GM19438 (cell line): ENCODE data around the gene CFAP61.
A peak's percentile ranks its signal among the peaks of the same experiment; 100 is the strongest.
"Not testable (repeated sequence)": the region's sequence is repeated elsewhere in the genome, so short reads cannot be mapped to it uniquely, and the experiment has no call there.

Experiments used
- ATAC-seq: cut with Tn5 transposase; IDR thresholded peaks from one replicate; pipeline ENCODE4 v1.9.1; 2021; ENCODE audit warnings: low read depth; ENCODE audit not compliant: unreplicated experiment

The CFAP61 gene

GRCh38 chr20:20312562-20312961, 260.2 kb downstream of the CFAP61 start:
- ATAC-seq = no peak

DNA sequence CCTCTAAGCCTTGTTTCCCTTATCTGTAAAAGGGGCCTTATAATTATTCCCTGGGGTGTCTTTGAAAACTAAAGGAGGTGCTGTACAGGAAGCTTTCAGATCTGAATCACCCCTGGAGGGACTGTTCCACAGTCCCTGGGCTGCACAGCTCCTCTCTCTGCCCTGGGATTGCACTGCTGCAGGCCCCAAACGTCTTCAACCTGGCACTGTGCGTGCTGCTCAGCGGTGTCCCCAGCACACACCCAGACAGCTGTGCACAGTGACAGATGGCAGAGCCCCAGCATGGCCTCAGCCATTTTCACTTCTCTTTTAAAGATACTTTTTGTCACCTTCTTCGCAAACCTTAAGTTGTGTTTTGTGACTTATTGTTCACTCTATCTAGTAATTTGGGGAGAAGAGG, 264.9 kb downstream of the CFAP61 start:
- peak; percentile 81 for ATAC-seq

DNA sequence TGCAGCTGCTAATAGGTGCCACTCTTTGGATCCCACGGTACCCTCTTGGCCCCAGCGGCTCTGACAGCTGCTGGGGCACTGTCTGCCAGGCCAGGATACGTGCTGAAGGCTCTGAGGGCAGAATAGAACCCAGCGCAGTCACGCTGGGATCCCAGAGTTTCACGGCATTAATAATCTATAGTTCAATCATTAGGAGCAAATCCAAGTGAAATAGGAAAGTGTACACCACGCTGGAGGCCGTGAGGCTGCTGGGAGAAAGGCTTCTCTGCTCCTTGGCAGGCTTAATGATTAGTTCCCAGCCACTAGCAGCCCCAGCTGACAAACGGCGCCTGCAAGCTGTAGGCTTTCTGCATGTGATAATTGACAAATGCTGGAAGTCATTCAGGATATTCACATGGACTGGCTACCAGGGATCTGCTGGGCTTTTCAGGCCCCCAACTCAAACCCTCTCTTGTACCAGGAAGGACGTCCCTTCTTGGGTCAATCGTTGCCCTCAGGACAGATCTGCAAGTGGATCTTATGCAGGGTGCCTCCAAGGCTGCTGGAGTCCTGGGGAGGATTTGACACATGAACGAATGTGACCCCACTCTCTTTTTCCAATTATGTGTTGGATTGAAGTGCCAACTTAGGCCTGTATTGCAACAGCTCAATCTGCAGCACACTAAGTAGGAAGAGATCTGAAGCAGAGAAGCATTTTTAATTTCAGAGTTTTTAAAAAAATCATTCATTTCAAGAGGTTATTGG, 265.5 kb downstream of the CFAP61 start:
- peak; percentile 31 for ATAC-seq

GRCh38 chr20:20318365-20319161, 266.2 kb downstream of the CFAP61 start:
- no peak for ATAC-seq

- no peak for ATAC-seq
Measured at GRCh38 chr20:20321134-20321533, 268.8 kb downstream of the CFAP61 start.

- ATAC-seq = no peak
Measured at GRCh38 chr20:20321917-20322316, 269.6 kb downstream of the CFAP61 start.

DNA sequence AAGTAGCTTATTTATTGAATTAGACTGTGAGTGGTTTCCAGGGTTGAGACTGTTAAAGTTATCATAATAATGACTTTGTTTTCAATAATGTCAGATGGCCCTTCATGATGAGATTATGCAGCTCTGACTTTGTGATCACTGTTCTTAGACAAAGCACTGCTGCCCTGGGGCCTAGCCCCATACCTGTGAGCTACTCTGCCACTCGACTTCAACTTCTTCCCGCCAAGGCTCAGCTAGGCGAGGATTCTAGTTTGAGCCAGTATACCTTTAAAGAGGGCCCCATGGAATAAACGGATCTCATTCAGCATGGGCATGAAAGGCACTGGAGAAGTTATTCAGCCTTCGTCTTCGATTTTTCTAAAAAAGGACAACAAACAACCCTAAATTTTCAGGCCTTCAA, 270.6 kb downstream of the CFAP61 start:
- ATAC-seq = no peak

- ATAC-seq = no peak
Measured at GRCh38 chr20:20327746-20328145, 275.4 kb downstream of the CFAP61 start.

GRCh38 chr20:20329564-20329963, 277.2 kb downstream of the CFAP61 start:
- ATAC-seq = no peak

DNA sequence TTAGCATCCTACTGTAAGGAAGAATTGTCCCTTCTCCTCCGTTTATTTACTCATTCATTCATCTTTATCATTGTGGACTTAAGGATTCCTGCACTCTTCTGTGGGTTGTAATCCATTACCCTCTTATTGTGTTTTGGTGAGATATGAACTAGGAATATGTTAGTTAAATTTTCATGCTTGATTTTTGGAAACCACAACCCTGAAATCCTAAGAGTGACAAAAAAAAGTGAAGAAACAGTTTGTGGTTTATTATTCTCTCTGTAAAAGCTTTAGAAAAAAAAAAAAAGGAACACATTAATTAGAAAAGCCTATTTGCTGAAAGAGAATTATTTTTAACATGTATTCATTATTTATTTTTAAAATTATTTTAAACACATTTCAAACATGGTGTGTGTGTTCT, 278.8 kb downstream of the CFAP61 start:
- no peak for ATAC-seq

- no peak for ATAC-seq
Measured at GRCh38 chr20:20331817-20332216, 279.5 kb downstream of the CFAP61 start.

DNA sequence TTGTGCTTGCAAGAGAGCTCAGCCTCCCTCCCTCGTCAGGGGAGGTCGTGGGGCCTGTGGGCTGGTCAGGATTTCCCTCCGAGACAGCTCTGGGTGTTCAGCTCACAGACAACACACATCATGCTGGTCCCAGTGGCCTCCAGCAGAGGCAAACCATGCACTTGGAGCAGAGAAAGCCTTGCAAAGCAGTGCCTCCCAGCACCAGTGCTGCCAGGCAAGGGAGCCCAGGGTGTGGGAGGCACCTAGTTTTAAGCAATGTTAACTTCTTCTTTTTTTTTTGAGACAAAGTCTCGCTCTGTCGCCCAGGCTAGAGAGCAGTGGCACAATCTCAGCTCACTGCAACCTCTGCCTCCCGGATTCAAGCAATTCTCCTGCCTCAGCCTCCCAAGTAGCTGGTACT, 281.5 kb downstream of the CFAP61 start:
- peak; percentile 41 for ATAC-seq

DNA sequence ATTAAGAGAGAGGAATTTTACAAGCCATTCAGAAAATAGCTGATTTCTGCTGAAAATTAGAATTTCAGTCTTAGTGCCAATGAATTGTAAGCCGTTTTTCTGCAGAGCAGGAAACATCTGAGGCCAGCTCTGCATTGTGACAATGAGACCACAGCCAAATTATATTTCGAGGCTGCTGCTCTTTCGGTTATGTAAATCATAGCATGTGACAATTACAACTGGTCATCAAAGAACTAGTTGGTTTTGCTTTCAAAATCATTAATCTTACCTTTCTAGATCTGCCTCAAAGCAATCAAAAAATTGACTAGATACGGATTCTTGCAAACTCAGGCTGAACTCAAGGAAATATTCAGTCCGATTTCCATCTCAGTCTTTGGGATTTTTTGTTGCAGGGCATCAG, 282.2 kb downstream of the CFAP61 start:
- ATAC-seq = peak; percentile 89

DNA sequence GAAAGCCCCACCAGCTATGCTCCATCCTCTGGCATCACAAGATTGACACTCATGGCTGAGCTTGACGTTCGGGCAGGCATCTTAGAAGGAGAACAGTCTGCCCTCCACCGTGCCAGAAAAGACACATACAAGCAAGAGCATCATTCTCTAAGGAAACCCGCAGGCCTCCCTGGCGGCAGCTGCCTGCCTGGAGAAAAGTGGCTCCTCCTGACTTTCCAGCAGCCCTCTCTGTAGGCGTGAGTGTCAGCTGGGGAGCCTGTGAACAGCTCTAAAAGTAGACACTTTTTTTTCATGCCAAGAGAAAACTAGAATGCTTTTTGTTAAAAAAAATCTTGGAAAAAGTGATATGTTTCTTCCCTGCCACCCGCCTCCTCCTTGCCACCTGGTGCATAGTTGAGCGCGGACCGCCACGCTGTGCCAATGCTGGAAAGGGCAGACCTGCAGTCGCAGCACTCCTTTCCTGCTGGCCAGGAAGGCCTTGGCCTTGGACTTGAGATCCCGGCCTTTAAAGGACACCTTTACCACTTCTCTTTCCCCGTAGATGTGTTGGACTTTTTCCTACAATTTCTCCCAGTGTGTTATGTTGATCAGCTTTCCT, 285.9 kb downstream of the CFAP61 start:
- ATAC-seq = no peak

DNA sequence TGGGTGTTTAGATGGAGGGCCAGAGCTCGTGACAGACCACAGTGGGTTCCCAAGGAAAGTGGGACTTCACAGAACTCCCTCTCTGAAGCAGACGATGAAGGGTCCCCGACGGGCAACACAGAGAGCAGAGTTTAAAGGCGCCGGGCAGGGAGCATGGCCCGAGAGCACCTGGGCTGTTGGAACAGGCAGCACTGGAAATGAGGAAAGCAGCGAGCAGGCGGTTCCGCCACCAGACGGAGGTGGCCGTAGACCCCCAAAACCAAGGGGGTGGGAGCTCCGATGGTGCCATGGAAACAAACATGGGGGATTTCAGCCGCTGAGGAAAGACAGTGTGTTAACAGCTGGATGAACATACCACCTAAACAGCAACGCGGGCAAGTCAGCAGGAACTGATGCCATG, 288.1 kb downstream of the CFAP61 start:
- ATAC-seq = no peak

DNA sequence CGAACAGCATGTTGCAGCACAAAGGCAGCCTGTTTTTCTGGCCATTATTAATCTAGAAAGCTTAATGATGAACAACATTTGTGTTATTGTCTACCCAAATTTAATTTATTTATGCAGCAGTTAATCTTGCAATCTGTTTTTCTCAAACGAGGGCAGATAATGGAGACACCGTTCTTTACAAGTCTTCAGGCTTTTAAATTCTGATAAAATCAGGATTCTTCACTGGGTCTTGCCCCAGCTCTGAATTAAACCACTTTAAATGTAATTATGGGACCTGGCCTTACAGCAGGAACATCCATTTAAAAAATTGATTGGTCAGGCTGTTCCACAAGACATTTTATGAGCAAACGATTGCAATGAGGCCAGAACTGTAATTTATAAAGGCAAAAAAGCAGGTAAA, 289.0 kb downstream of the CFAP61 start:
- no peak for ATAC-seq

DNA sequence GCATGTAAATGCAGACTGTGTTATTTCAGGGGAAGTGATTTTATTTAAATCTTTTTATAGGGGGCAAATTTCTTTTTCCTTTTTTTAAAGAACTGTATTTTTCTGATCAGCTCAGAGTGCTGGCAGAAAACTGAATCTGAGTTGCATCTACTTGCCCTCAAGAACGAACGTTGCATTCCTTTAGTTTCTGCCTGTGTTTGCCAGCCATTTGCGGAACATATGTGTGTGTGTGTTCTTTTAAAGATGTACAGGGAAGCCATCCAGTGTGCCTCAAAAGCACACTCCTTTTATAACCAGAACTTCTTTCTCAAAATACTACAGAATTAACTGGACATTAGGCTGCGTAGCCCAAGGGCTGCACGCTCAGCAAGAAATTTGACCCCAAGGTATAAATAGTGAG, 289.7 kb downstream of the CFAP61 start:
- ATAC-seq = no peak

GRCh38 chr20:20343932-20344331, 291.6 kb downstream of the CFAP61 start:
- ATAC-seq = no peak

GRCh38 chr20:20344476-20344875, 292.1 kb downstream of the CFAP61 start:
- ATAC-seq = no peak

- ATAC-seq = no peak
Measured at GRCh38 chr20:20353576-20353975, 301.2 kb downstream of the CFAP61 start.

- ATAC-seq = not testable (repeated sequence)
Measured at GRCh38 chr20:20355503-20355902, 303.2 kb downstream of the CFAP61 start.

DNA sequence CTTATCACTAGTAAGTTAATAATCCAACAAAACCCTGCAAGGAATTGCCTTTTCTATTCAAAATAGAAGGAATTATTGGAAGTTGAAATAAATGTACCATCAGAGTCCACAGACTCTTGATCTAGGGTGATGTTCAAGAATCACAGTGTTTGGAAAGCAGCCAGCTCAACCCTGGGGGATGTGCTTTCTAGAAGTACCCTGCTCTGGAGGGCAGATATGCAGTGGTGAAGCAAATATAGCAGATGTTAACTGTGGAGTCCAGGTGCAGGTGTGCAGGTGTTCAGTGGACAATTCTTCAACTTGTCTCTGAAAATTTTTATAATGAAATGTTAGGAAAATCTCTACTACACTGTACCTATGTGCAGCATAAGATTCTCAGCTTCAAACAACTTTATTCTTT, 306.5 kb downstream of the CFAP61 start:
- ATAC-seq = no peak
